NT2/D1 (cell line): Measurements from ENCODE around the gene NBEAL2.
"Not testable (repeated sequence)": the region's sequence is repeated elsewhere in the genome, so short reads cannot be mapped to it uniquely, and the experiment has no call there.

Experiments
- DNase-seq: peaks from one replicate; pipeline ENCODE4 v3.0.0-alpha.2; 2011; ENCODE audit warnings: low read depth, low spot score
- H3K27me3 ChIP-seq: 2 replicates; pipeline ENCODE4 v1.6.0; 2011; ENCODE audit warnings: mild to moderate bottlenecking; ENCODE audit not compliant: insufficient read length, insufficient read depth
- H3K36me3 ChIP-seq: 2 replicates; pipeline ENCODE4 v1.6.1; 2011; ENCODE audit warnings: mild to moderate bottlenecking, low read length, mixed read lengths; ENCODE audit not compliant: insufficient read depth, insufficient read length
- H3K4me1 ChIP-seq: 2 replicates; pipeline ENCODE4 v1.5.1; 2011; ENCODE audit not compliant: insufficient read depth, insufficient read length
- H3K4me3 ChIP-seq: 2 replicates; pipeline ENCODE4 v1.5.1; 2011; ENCODE audit warnings: low read depth; ENCODE audit not compliant: insufficient read length
- H3K9ac ChIP-seq: 2 replicates; pipeline ENCODE4 v1.6.0; 2011; ENCODE audit warnings: low read depth; ENCODE audit not compliant: insufficient read length
- H3K9me3 ChIP-seq: 2 replicates; pipeline ENCODE4 v1.5.1; 2011; ENCODE audit warnings: mild to moderate bottlenecking, low read length; ENCODE audit not compliant: insufficient read depth
- SUZ12 ChIP-seq: IDR thresholded peaks from 2 replicates; pipeline ENCODE4 v1.6.1; 2011; ENCODE audit not compliant: insufficient read length, insufficient read depth; ENCODE audit errors: extremely low read depth
- YY1 ChIP-seq: IDR thresholded peaks from 2 replicates; pipeline ENCODE4 v1.6.1; 2011; ENCODE audit not compliant: insufficient read length, insufficient read depth
- ZNF274 ChIP-seq: IDR thresholded peaks from 2 replicates; pipeline ENCODE4 v1.6.1; 2011; ENCODE audit warnings: mild to moderate bottlenecking, low read depth, low read length

NBEAL2 gene

GRCh38 chr3:47034868-47035489, 55.5 kb downstream of the NBEAL2 start:
- DNase-seq: no peak
- Histone ChIP-seq H3K4me3 (no peak overlapping the region), H3K27me3 (no peaks in the 10 kb centered on the region), H3K4me1 (no peaks in the 10 kb centered on the region), H3K36me3 (peaks cover 51% of the 10 kb centered on the region), H3K9ac (no peak overlapping the region), H3K9me3 (no peaks in the 10 kb centered on the region)
- TF ChIP-seq YY1 (no peak), SUZ12 (no peak), ZNF274 (no peak)

- no peak for TF ChIP-seq ZNF274
- TF ChIP-seq YY1: no peak
- TF ChIP-seq SUZ12: no peak
- peaks cover 53% of the 10 kb centered on the region for H3K36me3 ChIP-seq
- H3K4me3 ChIP-seq: no peak overlapping the region
- no peaks in the 10 kb centered on the region for H3K9me3 ChIP-seq
- no peaks in the 10 kb centered on the region for H3K27me3 ChIP-seq
- no peak overlapping the region for H3K9ac ChIP-seq
- no peaks in the 10 kb centered on the region for H3K4me1 ChIP-seq
- no peak for DNase-seq
Observed at GRCh38 chr3:47035645-47036044, 56.2 kb downstream of the NBEAL2 start.

- no peaks in the 10 kb centered on the region for H3K9me3 ChIP-seq
- no peak for DNase-seq
- H3K4me3 ChIP-seq: no peak overlapping the region
- peaks cover 56% of the 10 kb centered on the region for H3K36me3 ChIP-seq
- TF ChIP-seq SUZ12 (no peak), YY1 (no peak), ZNF274 (no peak)
- H3K9ac ChIP-seq: no peak overlapping the region
- H3K27me3 ChIP-seq: no peaks in the 10 kb centered on the region
- no peaks in the 10 kb centered on the region for H3K4me1 ChIP-seq
Observed at GRCh38 chr3:47036145-47036544, 56.7 kb downstream of the NBEAL2 start.

- DNase-seq, H3K4me3 ChIP-seq, H3K27me3 ChIP-seq, H3K4me1 ChIP-seq, H3K9me3 ChIP-seq, H3K9ac ChIP-seq: not testable (repeated sequence)
- peaks cover 61% of the 10 kb centered on the region for H3K36me3 ChIP-seq
Observed at GRCh38 chr3:47037302-47037701, 57.8 kb downstream of the NBEAL2 start.

GRCh38 chr3:47041114-47041513, 61.6 kb downstream of the NBEAL2 start:
- peaks cover 62% of the 10 kb centered on the region for H3K36me3 ChIP-seq
- no peak for DNase-seq
- H3K4me1 ChIP-seq: no peaks in the 10 kb centered on the region
- no peaks in the 10 kb centered on the region for H3K27me3 ChIP-seq
- no peak for TF ChIP-seq SUZ12
- no peak for TF ChIP-seq ZNF274
- no peaks in the 10 kb centered on the region for H3K9me3 ChIP-seq
- H3K4me3 ChIP-seq: no peak overlapping the region
- H3K9ac ChIP-seq: no peak overlapping the region

GRCh38 chr3:47042231-47042791, 62.8 kb downstream of the NBEAL2 start:
- TF ChIP-seq ZNF274 (no peak), YY1 (no peak), SUZ12 (no peak)
- H3K4me1 ChIP-seq: no peaks in the 10 kb centered on the region
- DNase-seq: no peak
- H3K27me3 ChIP-seq: no peaks in the 10 kb centered on the region
- H3K36me3 ChIP-seq: peaks cover 59% of the 10 kb centered on the region
- no peak overlapping the region for H3K9ac ChIP-seq
- H3K4me3 ChIP-seq: no peak overlapping the region
- H3K9me3 ChIP-seq: no peaks in the 10 kb centered on the region

GRCh38 chr3:47047069-47047468, 67.6 kb downstream of the NBEAL2 start:
- TF ChIP-seq YY1 (no peak), SUZ12 (no peak), ZNF274 (no peak)
- H3K4me3 ChIP-seq: no peak overlapping the region
- no peaks in the 10 kb centered on the region for H3K27me3 ChIP-seq
- H3K9ac ChIP-seq: no peak overlapping the region
- no peak for DNase-seq
- no peaks in the 10 kb centered on the region for H3K4me1 ChIP-seq
- no peaks in the 10 kb centered on the region for H3K9me3 ChIP-seq
- H3K36me3 ChIP-seq: peaks cover 31% of the 10 kb centered on the region

GRCh38 chr3:47047673-47048072, 68.2 kb downstream of the NBEAL2 start:
- Histone ChIP-seq H3K9me3 (no peaks in the 10 kb centered on the region), H3K4me3 (no peak overlapping the region), H3K36me3 (peaks cover 25% of the 10 kb centered on the region), H3K4me1 (no peaks in the 10 kb centered on the region), H3K27me3 (no peaks in the 10 kb centered on the region), H3K9ac (no peak overlapping the region)
- DNase-seq: no peak
- TF ChIP-seq YY1 (no peak), SUZ12 (no peak)
